ENCODE results near the gene OR2V1.
"Not testable (repeated sequence)": the region's sequence is repeated elsewhere in the genome, so short reads cannot be mapped to it uniquely, and the experiment has no call there.

Gene OR2V1

GRCh38 chr5:181149355-181149754 lies 18.4 kb upstream of the OR2V1 start:
- H3K27ac Mint-ChIP-seq: no peak overlapping the region
- H3K9me3 Mint-ChIP-seq: peaks cover 7% of the 10 kb centered on the region
- peaks cover 11% of the 10 kb centered on the region for H3K27me3 Mint-ChIP-seq (ENCODE audit: low read depth)
- H3K4me1 Mint-ChIP-seq (ENCODE audit: low read depth): peaks cover 4% of the 10 kb centered on the region
- no peak overlapping the region for H3K4me3 Mint-ChIP-seq
- no peaks in the 10 kb centered on the region for H3K36me3 Mint-ChIP-seq (ENCODE audit: low read depth)

- not testable (repeated sequence) for H3K4me1 Mint-ChIP-seq (ENCODE audit: low read depth); H3K4me3 Mint-ChIP-seq; H3K36me3 Mint-ChIP-seq (ENCODE audit: low read depth); H3K27ac Mint-ChIP-seq; H3K9me3 Mint-ChIP-seq
- H3K27me3 Mint-ChIP-seq (ENCODE audit: low read depth): peaks cover 16% of the 10 kb centered on the region
These were observed 16.1 kb upstream of the OR2V1 start, which contains the start of gene OR2V2 for GRCh38 chr5:181146927-181147636. OR2V2 (plus strand) TSS chr5:181147586; CDS start chr5:181154943, 7,357 bp downstream.

- H3K9me3 Mint-ChIP-seq: peaks cover 7% of the 10 kb centered on the region
- H3K4me1 Mint-ChIP-seq (ENCODE audit: low read depth): no peaks in the 10 kb centered on the region
- H3K27me3 Mint-ChIP-seq (ENCODE audit: low read depth): peaks cover 16% of the 10 kb centered on the region
- no peak overlapping the region for H3K4me3 Mint-ChIP-seq
- H3K27ac Mint-ChIP-seq: no peak overlapping the region
- H3K36me3 Mint-ChIP-seq (ENCODE audit: low read depth): no peaks in the 10 kb centered on the region
These were observed 14.2 kb upstream of the OR2V1 start for GRCh38 chr5:181145133-181145532.

- H3K9me3 Mint-ChIP-seq: peaks cover 23% of the 10 kb centered on the region
- H3K27ac Mint-ChIP-seq: no peak overlapping the region
- no peaks in the 10 kb centered on the region for H3K36me3 Mint-ChIP-seq (ENCODE audit: low read depth)
- peaks cover 9% of the 10 kb centered on the region for H3K27me3 Mint-ChIP-seq (ENCODE audit: low read depth)
- no peak overlapping the region for H3K4me3 Mint-ChIP-seq
- H3K4me1 Mint-ChIP-seq (ENCODE audit: low read depth): no peaks in the 10 kb centered on the region
These were observed 11.1 kb upstream of the OR2V1 start for GRCh38 chr5:181142054-181142453.

- Mint-ChIP-seq H3K27me3 (ENCODE audit: low read depth) (peaks cover 9% of the 10 kb centered on the region), H3K4me3 (no peak overlapping the region), H3K9me3 (peaks cover 23% of the 10 kb centered on the region), H3K4me1 (ENCODE audit: low read depth) (no peaks in the 10 kb centered on the region), H3K36me3 (ENCODE audit: low read depth) (no peaks in the 10 kb centered on the region), H3K27ac (no peak overlapping the region)
These were observed 9.8 kb upstream of the OR2V1 start for GRCh38 chr5:181140766-181141165.

GRCh38 chr5:181138258-181138657 lies 7.3 kb upstream of the OR2V1 start:
- no peak overlapping the region for H3K27ac Mint-ChIP-seq
- H3K4me1 Mint-ChIP-seq (ENCODE audit: low read depth): no peaks in the 10 kb centered on the region
- H3K4me3 Mint-ChIP-seq: no peak overlapping the region
- H3K9me3 Mint-ChIP-seq: peaks cover 19% of the 10 kb centered on the region
- peaks cover 8% of the 10 kb centered on the region for H3K27me3 Mint-ChIP-seq (ENCODE audit: low read depth)
- H3K36me3 Mint-ChIP-seq (ENCODE audit: low read depth): no peaks in the 10 kb centered on the region

GRCh38 chr5:181136361-181136955 lies 5.5 kb upstream of the OR2V1 start:
- Mint-ChIP-seq H3K27ac (no peak overlapping the region), H3K4me3 (no peak overlapping the region), H3K36me3 (ENCODE audit: low read depth) (no peaks in the 10 kb centered on the region), H3K9me3 (peaks cover 19% of the 10 kb centered on the region), H3K27me3 (ENCODE audit: low read depth) (peaks cover 14% of the 10 kb centered on the region), H3K4me1 (ENCODE audit: low read depth) (no peaks in the 10 kb centered on the region)

GRCh38 chr5:181134259-181134658 lies 3.3 kb upstream of the OR2V1 start:
- Mint-ChIP-seq H3K4me1 (ENCODE audit: low read depth) (no peaks in the 10 kb centered on the region), H3K4me3 (no peak overlapping the region), H3K9me3 (peaks cover 8% of the 10 kb centered on the region), H3K27me3 (ENCODE audit: low read depth) (peaks cover 22% of the 10 kb centered on the region), H3K36me3 (ENCODE audit: low read depth) (no peaks in the 10 kb centered on the region), H3K27ac (no peak overlapping the region)

GRCh38 chr5:181133610-181134231 lies 2.8 kb upstream of the OR2V1 start:
- Mint-ChIP-seq H3K4me1 (ENCODE audit: low read depth) (no peaks in the 10 kb centered on the region), H3K36me3 (ENCODE audit: low read depth) (no peaks in the 10 kb centered on the region), H3K27me3 (ENCODE audit: low read depth) (peaks cover 23% of the 10 kb centered on the region), H3K27ac (no peak overlapping the region), H3K4me3 (no peak overlapping the region), H3K9me3 (peaks cover 3% of the 10 kb centered on the region)

- Mint-ChIP-seq H3K9me3 (no peaks in the 10 kb centered on the region), H3K4me1 (ENCODE audit: low read depth) (no peaks in the 10 kb centered on the region), H3K4me3 (no peak overlapping the region), H3K27me3 (ENCODE audit: low read depth) (peaks cover 23% of the 10 kb centered on the region), H3K27ac (no peak overlapping the region), H3K36me3 (ENCODE audit: low read depth) (no peaks in the 10 kb centered on the region)
These were observed 2.1 kb upstream of the OR2V1 start for GRCh38 chr5:181133083-181133482.

- no peak overlapping the region for H3K4me3 Mint-ChIP-seq
- no peaks in the 10 kb centered on the region for H3K9me3 Mint-ChIP-seq
- no peak overlapping the region for H3K27ac Mint-ChIP-seq
- no peaks in the 10 kb centered on the region for H3K4me1 Mint-ChIP-seq (ENCODE audit: low read depth)
- no peaks in the 10 kb centered on the region for H3K36me3 Mint-ChIP-seq (ENCODE audit: low read depth)
- H3K27me3 Mint-ChIP-seq (ENCODE audit: low read depth): peaks cover 23% of the 10 kb centered on the region
These were observed 545 bp upstream of the OR2V1 start for GRCh38 chr5:181131514-181131913.

GRCh38 chr5:181130081-181130480 lies 888 bp downstream of the OR2V1 start:
- H3K27me3 Mint-ChIP-seq (ENCODE audit: low read depth): peaks cover 23% of the 10 kb centered on the region
- H3K4me1 Mint-ChIP-seq (ENCODE audit: low read depth); H3K9me3 Mint-ChIP-seq; H3K36me3 Mint-ChIP-seq (ENCODE audit: low read depth); H3K27ac Mint-ChIP-seq; H3K4me3 Mint-ChIP-seq: not testable (repeated sequence)

GRCh38 chr5:181129601-181130000 lies 1.4 kb downstream of the OR2V1 start:
- no peaks in the 10 kb centered on the region for H3K9me3 Mint-ChIP-seq
- no peaks in the 10 kb centered on the region for H3K4me1 Mint-ChIP-seq (ENCODE audit: low read depth)
- H3K4me3 Mint-ChIP-seq: no peak overlapping the region
- peaks cover 23% of the 10 kb centered on the region for H3K27me3 Mint-ChIP-seq (ENCODE audit: low read depth)
- H3K36me3 Mint-ChIP-seq (ENCODE audit: low read depth): no peaks in the 10 kb centered on the region
- no peak overlapping the region for H3K27ac Mint-ChIP-seq

- Mint-ChIP-seq H3K27me3 (ENCODE audit: low read depth) (peaks cover 20% of the 10 kb centered on the region), H3K27ac (no peak overlapping the region), H3K36me3 (ENCODE audit: low read depth) (no peaks in the 10 kb centered on the region), H3K9me3 (no peaks in the 10 kb centered on the region), H3K4me3 (no peak overlapping the region), H3K4me1 (ENCODE audit: low read depth) (no peaks in the 10 kb centered on the region)
These were observed 2.9 kb downstream of the OR2V1 start for GRCh38 chr5:181127907-181128626.
